Measurements from ENCODE around the gene DDRGK1. TPM values are rescaled to one million over a fixed set of nuclear protein-coding genes. Genes with fewer than 3 reads are reported as not detected.

Gene DDRGK1
- total and polyA plus RNA-seq, 9 donors, result 25.5 to 34.0 (median 31.0) TPM

DNA sequence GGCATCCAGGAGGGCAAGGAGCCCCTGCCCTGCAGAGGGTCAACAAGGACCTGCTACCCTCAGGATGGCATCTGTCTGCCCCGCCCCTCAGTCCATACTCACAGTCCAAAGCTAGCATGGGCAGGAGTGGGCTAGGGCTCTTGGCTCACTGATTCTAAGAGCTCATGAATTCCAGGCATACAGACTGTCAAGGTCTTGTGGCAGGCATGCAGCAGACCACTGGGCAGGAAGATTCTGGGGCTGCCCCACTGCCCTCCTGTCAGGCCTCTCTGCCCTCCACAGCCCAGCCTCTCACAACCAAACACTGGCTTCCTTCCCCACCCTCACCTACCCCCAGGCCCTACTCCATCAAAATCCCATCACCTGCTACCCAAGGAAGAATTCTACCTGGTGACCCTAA is 40.1 kb upstream of the DDRGK1 start:
- H3K9me3 ChIP-seq (replicated peaks; ENCODE audit: control insufficient read depth, low read depth, low read length), result no peaks in the 10 kb centered on the region
- DNase-seq, result no peak
- peaks cover 80% of the 10 kb centered on the region for H3K27me3 ChIP-seq (ENCODE audit: control insufficient read depth, insufficient read depth, low read length)
- H3K4me1 ChIP-seq (ENCODE audit: control insufficient read depth, insufficient read depth, low read length), result peaks cover 21% of the 10 kb centered on the region
- H3K4me3 ChIP-seq (ENCODE audit: low read length), result no peak overlapping the region
- H3K36me3 ChIP-seq (ENCODE audit: control insufficient read depth, insufficient read depth, low read length), result no peaks in the 10 kb centered on the region
- WGBS (ENCODE audit: insufficient coverage), result 60% methylated on average over 1 of the region's 1 CpG
- no peak overlapping the region for H3K27ac ChIP-seq (ENCODE audit: low read length)

DNA sequence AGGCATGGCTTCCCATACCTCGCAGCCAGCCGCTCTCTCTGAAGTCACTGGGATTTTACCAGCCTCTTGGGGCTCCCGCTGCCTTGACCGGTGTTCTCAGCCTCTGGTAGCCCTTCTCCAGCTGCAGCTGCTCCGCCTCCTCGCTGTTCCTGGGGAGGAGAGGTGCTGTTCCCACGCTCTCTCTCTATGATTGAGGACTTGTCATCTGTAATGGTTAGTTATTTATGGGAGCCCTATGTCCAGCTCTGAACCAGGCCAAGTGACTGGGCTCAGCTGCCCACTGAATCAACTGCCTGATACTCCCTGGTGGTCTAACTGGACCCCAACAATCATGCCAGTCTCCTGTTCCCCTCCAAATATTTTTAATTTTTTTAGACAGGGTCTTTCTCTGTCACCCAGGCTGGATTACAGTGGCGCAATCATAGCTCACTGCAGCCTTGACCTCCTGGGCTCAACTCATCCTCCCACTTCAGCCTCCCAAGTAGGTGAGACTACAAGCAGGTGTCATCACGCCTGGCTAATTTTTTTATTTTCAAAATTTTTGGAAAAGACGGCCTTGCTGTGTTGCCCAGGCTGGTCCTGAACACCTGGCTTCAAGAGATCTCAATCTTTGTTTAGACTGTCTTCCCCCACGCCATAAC is 39.4 kb upstream of the DDRGK1 start:
- no peaks in the 10 kb centered on the region for H3K9me3 ChIP-seq (replicated peaks; ENCODE audit: control insufficient read depth, low read depth, low read length)
- H3K27ac ChIP-seq (ENCODE audit: low read length), result no peak overlapping the region
- H3K4me3 ChIP-seq (ENCODE audit: low read length), result no peak overlapping the region
- WGBS (ENCODE audit: insufficient coverage), result 60% methylated on average over 7 of the region's 11 CpGs
- no peak for DNase-seq
- peaks cover 81% of the 10 kb centered on the region for H3K27me3 ChIP-seq (ENCODE audit: control insufficient read depth, insufficient read depth, low read length)
- no peaks in the 10 kb centered on the region for H3K36me3 ChIP-seq (ENCODE audit: control insufficient read depth, insufficient read depth, low read length)
- H3K4me1 ChIP-seq (ENCODE audit: control insufficient read depth, insufficient read depth, low read length), result peaks cover 22% of the 10 kb centered on the region

DNA sequence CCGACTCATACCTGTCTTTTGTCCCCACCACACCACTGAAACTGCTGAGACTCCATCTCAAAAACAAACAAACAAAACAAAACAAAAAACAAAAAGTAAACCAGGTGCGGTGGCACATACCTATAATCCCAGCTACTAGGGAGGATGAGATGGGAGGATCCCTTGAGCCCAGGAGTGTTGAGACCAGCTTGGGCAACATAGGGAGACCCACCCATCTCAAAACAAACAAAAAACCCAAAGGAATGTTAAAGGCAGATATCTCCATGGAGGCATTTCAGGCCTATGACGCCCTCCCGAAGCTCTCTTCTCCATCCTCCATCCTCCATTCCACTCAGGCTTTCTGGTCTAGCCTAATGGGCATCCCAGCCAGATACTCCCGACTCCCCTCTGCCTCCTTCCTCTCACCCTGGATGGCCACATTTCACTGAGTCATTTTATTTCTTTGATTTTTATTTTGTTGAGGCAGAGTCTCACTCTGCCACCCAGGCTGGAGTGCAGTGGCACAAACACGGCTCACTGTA is 37.8 kb upstream of the DDRGK1 start:
- Histone ChIP-seq H3K27ac (ENCODE audit: low read length) (no peak overlapping the region), H3K27me3 (ENCODE audit: control insufficient read depth, insufficient read depth, low read length) (peaks cover 81% of the 10 kb centered on the region), H3K9me3 (replicated peaks; ENCODE audit: control insufficient read depth, low read depth, low read length) (no peaks in the 10 kb centered on the region), H3K4me1 (ENCODE audit: control insufficient read depth, insufficient read depth, low read length) (peaks cover 23% of the 10 kb centered on the region), H3K4me3 (ENCODE audit: low read length) (no peak overlapping the region), H3K36me3 (ENCODE audit: control insufficient read depth, insufficient read depth, low read length) (no peaks in the 10 kb centered on the region)
- DNase-seq, result no peak
- 87% methylated on average over 2 of the region's 6 CpGs for WGBS (ENCODE audit: insufficient coverage)

DNA sequence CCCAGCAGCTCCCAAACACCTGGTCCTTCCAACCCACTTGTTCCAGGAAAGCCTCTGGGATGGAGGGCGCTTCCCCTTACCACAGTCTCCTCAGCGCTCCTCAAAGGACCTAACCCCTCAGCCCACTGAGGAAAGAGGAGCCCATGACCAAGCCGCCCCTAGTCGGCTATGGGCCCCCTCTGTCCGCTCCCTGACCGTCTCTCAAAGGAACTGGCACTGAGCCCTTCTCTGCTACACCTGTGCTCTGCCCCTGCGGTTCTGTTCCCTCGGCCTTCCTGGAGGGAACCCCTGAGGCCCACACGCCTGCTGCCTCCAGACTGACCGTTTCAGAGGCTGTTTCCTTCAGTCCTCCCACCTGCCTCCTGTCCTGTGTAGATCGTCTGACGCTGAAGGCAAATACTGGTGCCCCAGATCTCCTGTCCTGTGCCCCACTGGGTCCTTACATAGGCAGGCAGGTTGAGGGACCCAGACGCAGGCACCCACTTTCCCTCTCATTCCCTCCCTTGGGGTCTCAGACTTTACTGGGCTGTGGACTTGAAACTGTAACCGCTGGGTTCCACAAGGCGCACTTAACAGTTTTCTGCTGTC is 36.4 kb upstream of the DDRGK1 start:
- peaks cover 23% of the 10 kb centered on the region for H3K4me1 ChIP-seq (ENCODE audit: control insufficient read depth, insufficient read depth, low read length)
- H3K4me3 ChIP-seq (ENCODE audit: low read length), result no peak overlapping the region
- H3K27me3 ChIP-seq (ENCODE audit: control insufficient read depth, insufficient read depth, low read length), result peaks cover 87% of the 10 kb centered on the region
- no peaks in the 10 kb centered on the region for H3K36me3 ChIP-seq (ENCODE audit: control insufficient read depth, insufficient read depth, low read length)
- no peak for DNase-seq
- 54% methylated on average over 11 of the region's 15 CpGs for WGBS (ENCODE audit: insufficient coverage)
- H3K9me3 ChIP-seq (replicated peaks; ENCODE audit: control insufficient read depth, low read depth, low read length), result no peaks in the 10 kb centered on the region
- no peak overlapping the region for H3K27ac ChIP-seq (ENCODE audit: low read length)

DNA sequence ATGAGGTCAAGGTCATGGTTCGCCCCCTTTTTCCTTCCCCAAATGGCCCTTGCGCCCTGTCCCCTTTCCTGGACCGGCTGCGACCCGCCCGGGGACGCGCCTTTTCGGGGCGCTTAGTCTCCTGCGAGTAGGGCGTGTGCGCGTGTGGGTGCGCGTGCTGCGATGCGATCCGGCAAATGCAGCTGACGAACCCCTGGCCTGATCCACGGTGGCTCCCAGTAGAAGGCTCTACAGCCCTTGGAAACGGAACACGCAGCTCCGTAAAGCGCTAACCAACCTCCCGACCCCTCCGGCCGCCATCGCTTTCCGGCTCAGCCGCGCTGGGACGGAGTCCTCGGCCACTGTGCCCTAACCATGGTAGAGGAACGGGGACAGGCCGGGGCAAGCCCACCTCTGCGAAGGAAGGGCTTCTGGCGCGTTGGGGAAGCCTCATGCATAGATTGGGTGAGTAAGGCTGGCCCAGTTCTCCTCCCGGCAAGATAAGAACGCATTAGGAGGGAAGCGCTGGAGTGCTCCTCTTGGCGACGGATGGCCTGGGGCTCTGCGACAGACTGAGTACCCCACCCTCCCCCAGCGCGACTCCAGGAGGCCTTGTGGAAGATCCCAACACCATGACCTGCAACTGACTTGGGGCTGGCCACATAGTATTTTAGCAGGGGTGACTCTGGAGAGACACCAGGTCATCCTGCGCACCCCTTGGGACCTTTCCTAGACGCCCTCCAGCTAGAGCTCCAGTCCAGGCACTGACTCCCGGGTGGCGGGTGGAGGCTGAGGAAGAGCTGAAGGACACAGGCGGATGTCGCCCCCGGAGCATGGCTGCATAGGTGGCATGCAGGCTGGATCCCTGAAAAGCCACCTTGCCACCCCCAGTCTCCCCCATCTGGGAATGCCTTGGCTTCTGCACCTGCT is 35.6 kb upstream of the DDRGK1 start:
- Histone ChIP-seq H3K27ac (ENCODE audit: low read length) (no peak overlapping the region), H3K27me3 (ENCODE audit: control insufficient read depth, insufficient read depth, low read length) (peaks cover 94% of the 10 kb centered on the region), H3K36me3 (ENCODE audit: control insufficient read depth, insufficient read depth, low read length) (no peaks in the 10 kb centered on the region), H3K9me3 (replicated peaks; ENCODE audit: control insufficient read depth, low read depth, low read length) (no peaks in the 10 kb centered on the region), H3K4me1 (ENCODE audit: control insufficient read depth, insufficient read depth, low read length) (peaks cover 23% of the 10 kb centered on the region), H3K4me3 (ENCODE audit: low read length) (peak overlapping the region; percentile 46)
- WGBS (ENCODE audit: insufficient coverage), result 11% methylated on average over 35 of the region's 54 CpGs
- DNase-seq, result no peak

DNA sequence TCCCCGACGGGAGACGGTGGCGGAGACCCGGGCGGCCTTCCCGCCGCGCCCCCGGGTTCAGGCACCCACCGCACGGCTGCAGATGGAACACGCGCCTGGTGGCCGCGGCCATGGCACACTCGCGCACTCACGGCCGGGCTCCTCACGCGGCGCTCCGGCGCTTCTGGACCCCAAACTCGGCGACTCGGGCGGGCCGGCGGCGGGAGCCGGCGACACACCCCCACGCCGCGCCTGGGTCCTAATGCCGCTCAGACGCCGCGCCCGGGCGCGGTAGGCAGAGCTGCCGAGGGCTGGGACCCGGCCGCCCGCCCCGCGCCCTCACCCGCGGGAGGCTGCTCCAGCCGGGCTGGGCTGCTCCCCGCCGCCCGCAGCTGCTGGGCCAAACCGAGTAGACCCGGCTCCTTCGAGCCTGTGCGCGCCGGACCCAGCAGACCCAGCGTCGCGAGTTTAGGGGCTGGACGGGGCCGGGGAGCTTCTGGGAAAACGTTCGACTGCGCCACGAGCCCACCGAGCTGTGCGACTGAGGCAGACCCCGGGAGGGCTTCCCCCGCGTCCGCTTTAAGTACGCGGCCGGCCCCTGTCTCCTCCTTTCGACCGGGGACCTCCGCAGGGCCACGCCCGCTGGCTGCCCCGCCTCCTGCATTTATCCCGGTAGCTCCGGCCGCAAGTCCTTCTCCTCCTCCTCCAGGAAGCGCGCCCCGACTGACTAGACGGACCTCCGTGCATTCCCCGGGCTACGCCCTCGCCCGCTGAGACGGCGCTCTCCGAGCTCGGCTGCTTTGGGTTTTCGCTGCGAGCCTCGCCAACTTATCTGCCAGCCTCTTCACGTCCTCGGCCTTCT is 34.8 kb upstream of the DDRGK1 start, which contains the start of gene SLC4A11:
Gene SLC4A11, minus strand, starts transcription at position 165 of the 841 bp plus-strand sequence. Its CDS starts 53 bp downstream, at position 112.
- under 1% methylated on average over 107 of the region's 107 CpGs for WGBS (ENCODE audit: insufficient coverage)
- Histone ChIP-seq H3K4me3 (ENCODE audit: low read length) (peak within 1 kb of the TSS; percentile 46), H3K4me1 (ENCODE audit: control insufficient read depth, insufficient read depth, low read length) (peaks cover 23% of the 10 kb centered on the region), H3K36me3 (ENCODE audit: control insufficient read depth, insufficient read depth, low read length) (no peaks in the 10 kb centered on the region), H3K27ac (ENCODE audit: low read length) (no peak within 1 kb of the TSS), H3K9me3 (replicated peaks; ENCODE audit: control insufficient read depth, low read depth, low read length) (no peaks in the 10 kb centered on the region), H3K27me3 (ENCODE audit: control insufficient read depth, insufficient read depth, low read length) (peaks cover 87% of the 10 kb centered on the region)
- DNase-seq, result peak; percentile 38

DNA sequence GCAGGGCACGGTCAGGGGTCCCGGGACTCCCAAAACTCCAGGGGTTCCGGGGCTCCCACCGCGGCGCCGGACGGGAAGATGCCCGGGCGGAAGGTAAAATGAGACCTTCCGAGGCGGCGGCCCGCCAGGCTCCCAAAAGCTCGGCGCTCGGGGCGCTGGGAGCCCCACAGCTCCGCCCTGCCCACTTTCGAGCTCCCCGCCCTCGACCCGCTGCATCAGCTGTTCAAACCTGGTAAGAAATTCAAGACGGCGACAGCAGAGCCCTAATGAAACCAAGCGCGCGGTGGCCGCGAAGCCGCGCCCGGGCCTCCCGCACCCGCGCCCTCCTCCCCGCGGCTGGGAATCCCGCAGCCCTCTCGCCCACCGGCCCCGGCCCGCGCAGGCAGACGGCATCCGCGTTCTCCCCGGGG is 34.1 kb upstream of the DDRGK1 start:
- no peaks in the 10 kb centered on the region for H3K9me3 ChIP-seq (replicated peaks; ENCODE audit: control insufficient read depth, low read depth, low read length)
- peaks cover 80% of the 10 kb centered on the region for H3K27me3 ChIP-seq (ENCODE audit: control insufficient read depth, insufficient read depth, low read length)
- peak overlapping the region; percentile 46 for H3K4me3 ChIP-seq (ENCODE audit: low read length)
- under 1% methylated on average over 48 of the region's 48 CpGs for WGBS (ENCODE audit: insufficient coverage)
- H3K27ac ChIP-seq (ENCODE audit: low read length), result no peak overlapping the region
- peak; percentile 42 for DNase-seq
- H3K36me3 ChIP-seq (ENCODE audit: control insufficient read depth, insufficient read depth, low read length), result no peaks in the 10 kb centered on the region
- peaks cover 23% of the 10 kb centered on the region for H3K4me1 ChIP-seq (ENCODE audit: control insufficient read depth, insufficient read depth, low read length)

DNA sequence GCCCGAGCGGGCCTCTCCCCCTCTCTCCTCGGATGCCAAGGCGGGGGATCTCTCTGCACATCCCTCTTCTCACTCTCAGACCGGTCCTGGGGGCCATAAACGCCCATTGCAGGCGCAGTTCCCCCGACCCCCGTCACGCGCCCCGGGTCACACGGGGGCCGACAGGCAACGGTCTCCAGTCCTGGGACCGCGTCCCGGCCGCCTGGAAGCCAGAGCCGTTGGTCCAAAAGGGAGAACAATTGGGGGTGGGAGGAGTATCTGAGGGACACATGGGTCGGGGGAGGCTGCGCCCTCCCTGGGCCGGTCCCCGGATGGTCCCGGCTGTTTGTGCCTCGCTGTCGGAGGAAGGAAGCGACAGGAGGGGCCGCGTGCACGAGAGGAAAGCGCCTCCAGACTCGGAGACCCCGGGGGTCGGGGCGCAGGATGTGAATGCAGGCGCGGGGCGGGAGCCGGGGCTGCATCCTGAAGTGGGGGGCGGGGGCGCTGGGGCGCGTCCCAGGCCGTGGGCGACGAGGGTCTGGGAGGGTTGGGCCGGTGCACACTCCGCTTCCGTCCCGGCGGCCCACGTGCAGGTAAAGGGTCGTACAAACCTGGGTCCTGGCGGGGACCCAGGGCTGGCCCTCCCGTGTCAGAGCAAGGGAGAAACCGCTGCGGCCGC is 33.6 kb upstream of the DDRGK1 start:
- peaks cover 23% of the 10 kb centered on the region for H3K4me1 ChIP-seq (ENCODE audit: control insufficient read depth, insufficient read depth, low read length)
- H3K27me3 ChIP-seq (ENCODE audit: control insufficient read depth, insufficient read depth, low read length), result peaks cover 75% of the 10 kb centered on the region
- WGBS (ENCODE audit: insufficient coverage), result under 1% methylated on average over 50 of the region's 59 CpGs
- no peak for DNase-seq
- no peaks in the 10 kb centered on the region for H3K36me3 ChIP-seq (ENCODE audit: control insufficient read depth, insufficient read depth, low read length)
- no peak overlapping the region for H3K27ac ChIP-seq (ENCODE audit: low read length)
- no peaks in the 10 kb centered on the region for H3K9me3 ChIP-seq (replicated peaks; ENCODE audit: control insufficient read depth, low read depth, low read length)
- peak overlapping the region; percentile 46 for H3K4me3 ChIP-seq (ENCODE audit: low read length)
